ENCODE measurements around the gene SNX5. TPM values are rescaled to one million over a fixed set of nuclear protein-coding genes. Genes with fewer than 3 reads are reported as not detected.

SNX5 gene
- total RNA-seq, 1 experiment from 2014 or later, result 43.0 TPM

- CTCF ChIA-PET, result no interaction called here
- H3K4me3 Mint-ChIP-seq (ENCODE audit: low read depth, unreplicated experiment), result no peak overlapping the region
Measured at GRCh38 chr20:17933711-17934110, 34.9 kb downstream of the SNX5 start.

DNA sequence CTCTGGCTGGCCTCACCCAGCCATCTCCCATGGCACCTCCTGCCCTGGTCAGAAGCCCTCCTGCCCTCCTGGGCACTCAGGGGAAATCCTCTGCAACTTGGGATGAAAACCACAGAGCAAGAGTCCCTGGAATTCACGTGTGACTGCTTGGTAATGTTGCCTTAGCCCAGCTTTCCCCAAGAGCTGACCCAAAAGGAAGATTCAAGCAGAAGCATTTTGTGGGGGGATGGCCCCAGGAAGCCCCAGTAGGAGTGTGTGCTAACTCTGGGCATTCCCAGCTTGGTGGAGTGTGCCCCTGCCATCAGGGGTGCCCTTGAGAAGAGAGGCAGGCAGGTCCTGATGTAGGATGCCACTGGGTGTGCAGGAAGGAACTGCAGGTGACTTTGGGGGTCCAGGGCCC lies 35.5 kb downstream of the SNX5 start:
- no peaks in the 10 kb centered on the region for H3K27me3 Mint-ChIP-seq (ENCODE audit: unreplicated experiment)
- no peak overlapping the region for H3K27ac Mint-ChIP-seq (ENCODE audit: unreplicated experiment)
- no peak for DNase-seq
- H3K4me3 Mint-ChIP-seq (ENCODE audit: low read depth, unreplicated experiment), result no peak overlapping the region
- no peak for TF ChIP-seq CTCF (IDR thresholded peaks at IDR 0.05; ENCODE audit: unreplicated experiment)
- intact Hi-C loops (cut with micrococcal nuclease; ENCODE audit: unreplicated experiment), result no loop called here
- H3K9me3 Mint-ChIP-seq (ENCODE audit: low read depth, unreplicated experiment), result no peaks in the 10 kb centered on the region
- BruUV-seq (replicated peaks), result no TSS peak
- CTCF ChIA-PET, result no interaction called here
- no peaks in the 10 kb centered on the region for H3K36me3 Mint-ChIP-seq (ENCODE audit: insufficient read depth, unreplicated experiment)
- H3K4me1 Mint-ChIP-seq (ENCODE audit: low read depth, unreplicated experiment), result no peaks in the 10 kb centered on the region

More at GRCh38 chr20:17933711-17934110, 34.9 kb downstream of the SNX5 start:
- TF ChIP-seq CTCF (IDR thresholded peaks at IDR 0.05; ENCODE audit: unreplicated experiment), result no peak
- H3K27me3 Mint-ChIP-seq (ENCODE audit: unreplicated experiment), result no peaks in the 10 kb centered on the region
- H3K27ac Mint-ChIP-seq (ENCODE audit: unreplicated experiment), result no peak overlapping the region
- no peaks in the 10 kb centered on the region for H3K9me3 Mint-ChIP-seq (ENCODE audit: low read depth, unreplicated experiment)
- no peaks in the 10 kb centered on the region for H3K36me3 Mint-ChIP-seq (ENCODE audit: insufficient read depth, unreplicated experiment)
- BruUV-seq (replicated peaks), result no TSS peak
- no peaks in the 10 kb centered on the region for H3K4me1 Mint-ChIP-seq (ENCODE audit: low read depth, unreplicated experiment)
- no peak for DNase-seq
- intact Hi-C loops (cut with micrococcal nuclease; ENCODE audit: unreplicated experiment), result no loop called here

DNA sequence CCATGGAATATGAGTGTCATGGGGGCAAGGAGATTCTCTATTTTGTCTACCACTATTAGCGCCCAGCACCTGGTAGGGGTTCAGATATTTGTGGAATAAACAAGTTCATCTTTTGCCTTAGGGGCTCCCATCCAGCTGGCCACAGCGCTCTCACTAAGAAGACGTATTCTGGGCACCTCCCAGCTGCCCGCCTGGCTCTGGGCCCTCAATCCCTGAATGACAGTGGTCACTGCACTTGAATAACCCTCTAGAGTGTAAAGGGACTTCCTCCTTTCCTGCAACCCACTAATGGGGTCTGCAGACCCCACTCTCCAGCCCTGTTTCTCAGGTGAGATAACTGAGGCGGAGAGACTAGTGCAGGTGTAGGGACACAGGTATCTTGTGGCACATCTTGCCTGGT lies 36.2 kb downstream of the SNX5 start:
- intact Hi-C loops (cut with micrococcal nuclease; ENCODE audit: unreplicated experiment), result no loop called here
- no peak for TF ChIP-seq CTCF (IDR thresholded peaks at IDR 0.05; ENCODE audit: unreplicated experiment)
- Mint-ChIP-seq H3K9me3 (ENCODE audit: low read depth, unreplicated experiment) (no peaks in the 10 kb centered on the region), H3K4me3 (ENCODE audit: low read depth, unreplicated experiment) (no peak overlapping the region), H3K27me3 (ENCODE audit: unreplicated experiment) (no peaks in the 10 kb centered on the region), H3K36me3 (ENCODE audit: insufficient read depth, unreplicated experiment) (no peaks in the 10 kb centered on the region), H3K4me1 (ENCODE audit: low read depth, unreplicated experiment) (no peaks in the 10 kb centered on the region), H3K27ac (ENCODE audit: unreplicated experiment) (no peak overlapping the region)
- CTCF ChIA-PET, result no interaction called here
- BruUV-seq (replicated peaks), result no TSS peak
- DNase-seq, result no peak

DNA sequence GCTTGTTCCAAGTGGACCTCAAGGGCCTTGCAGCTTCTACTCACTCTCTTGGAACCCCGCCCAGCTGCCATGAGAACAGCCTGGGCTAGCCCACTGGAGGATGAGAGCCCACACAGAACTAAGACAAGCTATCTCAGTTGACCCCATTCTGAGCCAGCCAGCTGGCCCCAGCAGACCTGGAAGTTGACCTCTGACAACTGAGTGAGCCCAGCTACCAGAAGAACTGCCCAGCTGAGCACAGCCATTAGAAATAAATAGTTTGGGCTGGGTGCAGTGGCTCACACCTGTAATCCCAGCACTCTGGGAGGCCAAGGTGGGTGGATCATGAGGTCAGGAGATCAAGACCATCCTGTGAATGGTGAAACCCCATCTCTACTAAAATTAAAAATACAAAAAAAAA lies 37.1 kb downstream of the SNX5 start:
- Mint-ChIP-seq H3K36me3 (ENCODE audit: insufficient read depth, unreplicated experiment) (no peaks in the 10 kb centered on the region), H3K27ac (ENCODE audit: unreplicated experiment) (no peak overlapping the region), H3K27me3 (ENCODE audit: unreplicated experiment) (no peaks in the 10 kb centered on the region), H3K4me3 (ENCODE audit: low read depth, unreplicated experiment) (no peak overlapping the region), H3K4me1 (ENCODE audit: low read depth, unreplicated experiment) (no peaks in the 10 kb centered on the region), H3K9me3 (ENCODE audit: low read depth, unreplicated experiment) (no peaks in the 10 kb centered on the region)
- no peak for DNase-seq
- CTCF ChIA-PET, result interaction anchor here (0.5 kb wide), 1 partner anchor 34 kb away, joined by 4 read pairs; no protein-coding TSS in a partner anchor
- BruUV-seq (replicated peaks), result no TSS peak
- no peak for TF ChIP-seq CTCF (IDR thresholded peaks at IDR 0.05; ENCODE audit: unreplicated experiment)
- intact Hi-C loops (cut with micrococcal nuclease; ENCODE audit: unreplicated experiment), result no loop called here
